ENCODE measurements around the gene ERMAP.

The ERMAP gene, protein sequence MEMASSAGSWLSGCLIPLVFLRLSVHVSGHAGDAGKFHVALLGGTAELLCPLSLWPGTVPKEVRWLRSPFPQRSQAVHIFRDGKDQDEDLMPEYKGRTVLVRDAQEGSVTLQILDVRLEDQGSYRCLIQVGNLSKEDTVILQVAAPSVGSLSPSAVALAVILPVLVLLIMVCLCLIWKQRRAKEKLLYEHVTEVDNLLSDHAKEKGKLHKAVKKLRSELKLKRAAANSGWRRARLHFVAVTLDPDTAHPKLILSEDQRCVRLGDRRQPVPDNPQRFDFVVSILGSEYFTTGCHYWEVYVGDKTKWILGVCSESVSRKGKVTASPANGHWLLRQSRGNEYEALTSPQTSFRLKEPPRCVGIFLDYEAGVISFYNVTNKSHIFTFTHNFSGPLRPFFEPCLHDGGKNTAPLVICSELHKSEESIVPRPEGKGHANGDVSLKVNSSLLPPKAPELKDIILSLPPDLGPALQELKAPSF

DNA sequence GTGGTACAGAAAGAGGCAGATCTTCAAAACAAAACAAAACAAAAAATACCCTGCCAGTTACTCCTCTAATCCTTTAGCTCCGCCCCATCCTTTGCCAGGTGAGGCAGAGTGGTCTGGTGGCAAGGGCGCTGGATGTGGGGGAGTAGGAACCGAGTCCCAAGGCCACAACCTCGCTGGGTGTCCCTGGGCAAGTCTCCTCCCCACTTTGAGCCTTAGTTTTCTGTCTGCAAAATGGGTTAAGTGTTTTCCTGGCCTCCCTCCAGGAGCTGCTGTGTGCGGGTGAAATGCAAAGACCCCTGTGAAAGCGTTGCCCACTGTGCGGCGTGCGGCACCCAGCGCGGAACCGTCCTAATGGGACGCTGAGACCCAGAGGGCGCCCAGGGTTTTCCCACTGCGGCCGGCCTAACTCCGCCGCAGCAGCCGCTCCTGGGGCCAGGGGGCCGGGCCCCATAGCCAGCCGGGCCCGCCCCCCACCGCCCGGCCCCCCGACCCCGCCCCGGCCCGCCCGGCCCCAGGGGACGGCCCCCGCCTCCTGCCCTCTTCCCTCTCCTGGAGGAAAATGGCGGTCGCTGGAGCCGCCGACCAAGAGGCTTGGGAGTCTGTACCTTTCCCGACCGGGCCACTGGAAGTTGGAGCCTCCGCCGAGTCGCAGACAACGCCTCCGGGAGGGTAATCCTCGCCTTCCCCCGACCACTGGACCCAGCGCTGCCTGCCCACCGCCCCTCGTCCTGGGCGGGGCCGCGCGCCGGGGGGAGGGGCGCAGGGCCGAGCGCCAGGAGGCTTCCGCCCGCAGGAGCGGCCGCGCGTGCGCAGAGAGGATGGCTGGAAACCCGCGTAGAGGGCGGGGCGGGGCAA lies at the start of gene ERMAP, which contains the start of gene SVBP:
Gene ERMAP (plus strand): TSS at position 538 of the 855 bp plus-strand sequence. CDS start 13,327 bp downstream, outside the sequence.
Gene SVBP (minus strand): TSS at position 813 of the 855 bp plus-strand sequence. CDS start 853 bp downstream, outside the sequence.
- DNase-seq: peak; percentile 86

DNA sequence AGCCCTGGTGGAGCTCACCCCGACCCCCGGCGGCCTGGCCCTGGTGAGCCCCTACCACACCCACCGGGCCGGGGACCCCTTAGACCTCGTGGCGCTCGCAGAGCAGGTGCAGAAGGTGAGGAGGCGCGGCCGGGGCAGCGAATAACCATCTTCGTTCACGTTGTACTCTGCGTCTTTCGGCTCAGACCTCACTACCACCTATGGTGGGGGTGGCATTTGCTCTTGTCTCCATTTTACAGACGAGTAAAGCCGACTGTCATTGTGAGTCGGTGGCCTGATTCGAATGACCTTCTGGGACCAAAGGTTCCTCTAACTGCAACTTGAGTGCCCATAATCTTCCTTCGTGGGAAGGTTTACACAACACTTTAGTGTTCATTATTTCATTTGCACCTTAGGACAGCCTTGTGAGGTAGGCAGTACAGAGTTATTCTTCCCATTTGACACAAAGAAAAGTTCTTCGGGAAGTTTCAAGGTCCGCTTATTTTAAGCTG lies 49.4 kb upstream of the ERMAP start:
- peak; percentile 51 for DNase-seq

DNA sequence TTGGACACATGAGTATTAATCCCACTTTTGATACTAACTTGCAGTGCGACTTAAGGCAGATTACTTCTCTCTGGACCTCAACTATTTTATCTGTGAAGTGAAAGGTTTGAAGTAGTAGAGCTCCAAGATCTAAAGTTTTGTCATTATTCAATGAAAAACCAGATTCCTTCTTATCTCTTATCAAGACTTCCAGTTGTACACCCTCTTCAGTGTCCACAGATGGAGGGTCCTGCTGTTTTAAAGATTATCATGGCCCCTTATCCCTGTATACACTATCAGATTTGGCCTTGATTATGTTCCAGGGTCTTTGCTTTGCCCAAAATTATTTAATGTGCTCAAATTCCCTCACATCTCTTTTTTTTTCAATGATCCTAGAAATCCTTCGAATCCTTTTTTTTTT lies 48.8 kb upstream of the ERMAP start:
- DNase-seq: no peak

DNA sequence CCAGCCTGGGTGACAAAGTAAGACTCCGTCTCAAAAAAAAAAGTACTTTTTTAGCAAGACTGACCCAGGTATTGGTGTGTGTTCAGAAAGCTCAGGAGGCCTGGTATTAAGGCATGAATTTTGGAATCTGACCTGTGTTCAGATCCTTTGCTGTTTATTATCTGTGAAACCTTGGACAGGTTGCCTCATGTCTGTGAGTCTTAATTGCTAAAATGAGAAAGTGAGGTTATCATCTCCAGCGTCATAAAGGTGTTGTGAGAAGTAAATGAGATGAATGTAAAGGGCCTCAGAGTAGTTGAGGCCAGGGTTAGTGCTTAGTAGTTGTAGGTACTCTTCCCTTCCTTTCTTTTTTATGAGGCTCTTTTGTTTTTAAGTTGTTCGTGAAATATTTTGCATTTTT lies 47.1 kb upstream of the ERMAP start:
- DNase-seq: no peak

DNA sequence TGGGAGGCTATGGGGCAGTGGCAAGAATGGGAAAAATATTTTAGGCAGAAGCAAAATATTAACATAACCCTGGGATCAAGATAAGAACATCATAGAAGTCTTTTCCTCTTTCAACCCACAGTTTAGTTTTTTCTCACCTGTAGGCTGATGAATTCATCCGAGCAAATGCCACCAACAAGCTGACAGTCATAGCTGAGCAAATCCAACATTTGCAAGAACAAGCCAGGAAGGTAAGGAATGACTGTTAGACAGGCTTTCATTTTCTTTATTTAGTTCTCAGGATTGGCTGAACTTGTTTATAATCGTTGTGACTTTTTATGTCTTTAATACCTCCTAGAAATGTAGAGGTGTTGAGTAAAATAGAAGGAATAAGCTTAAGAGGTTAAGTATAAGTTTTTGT lies 43.5 kb upstream of the ERMAP start:
- DNase-seq: no peak

DNA sequence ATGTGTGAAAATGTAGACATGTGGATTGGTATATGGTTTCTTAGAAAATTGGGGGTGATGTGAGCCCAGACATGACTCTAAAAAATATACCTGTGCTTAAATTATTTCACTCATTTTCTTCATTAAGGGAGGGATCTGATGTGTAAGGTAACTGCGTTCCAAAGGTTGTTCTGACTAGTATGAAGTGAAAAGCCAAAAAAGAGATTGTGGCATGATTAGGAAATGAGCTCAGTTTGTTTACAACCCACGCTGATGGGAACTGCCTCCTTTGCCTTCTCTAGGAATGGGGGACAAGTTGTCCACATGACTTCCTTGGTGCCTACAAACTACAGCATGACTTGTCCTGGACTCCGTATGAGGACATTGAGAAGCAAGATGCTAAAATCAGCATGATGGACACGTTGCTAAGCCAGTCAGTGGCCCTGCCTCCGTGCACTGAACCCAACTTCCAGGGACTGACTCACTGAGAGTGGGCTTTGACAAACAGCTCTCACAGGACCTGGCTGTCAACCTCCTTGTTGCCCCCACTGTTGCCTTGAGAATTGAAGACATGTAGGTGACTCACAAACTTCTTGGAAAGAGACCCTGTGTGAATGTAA lies 41.9 kb upstream of the ERMAP start:
- no peak for DNase-seq

DNA sequence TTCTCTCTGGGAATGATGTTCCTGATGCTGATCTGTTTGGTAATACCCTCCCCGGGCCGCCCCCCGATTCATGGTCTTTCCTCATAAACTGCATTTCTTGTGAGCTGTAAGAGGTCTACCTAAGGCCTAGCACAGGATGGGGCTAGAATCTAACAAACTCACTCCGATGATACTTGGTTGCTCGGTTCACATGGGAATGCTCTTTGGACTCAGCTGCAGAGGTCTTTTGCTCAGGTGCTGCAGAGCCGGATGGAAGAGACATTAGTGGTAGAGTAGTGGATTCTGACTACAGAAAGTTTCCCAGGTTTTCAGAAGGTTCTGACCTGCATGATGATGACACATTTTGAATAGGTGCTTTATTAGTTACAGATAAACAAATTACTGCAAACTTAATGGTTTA lies 40.4 kb upstream of the ERMAP start:
- DNase-seq: no peak

DNA sequence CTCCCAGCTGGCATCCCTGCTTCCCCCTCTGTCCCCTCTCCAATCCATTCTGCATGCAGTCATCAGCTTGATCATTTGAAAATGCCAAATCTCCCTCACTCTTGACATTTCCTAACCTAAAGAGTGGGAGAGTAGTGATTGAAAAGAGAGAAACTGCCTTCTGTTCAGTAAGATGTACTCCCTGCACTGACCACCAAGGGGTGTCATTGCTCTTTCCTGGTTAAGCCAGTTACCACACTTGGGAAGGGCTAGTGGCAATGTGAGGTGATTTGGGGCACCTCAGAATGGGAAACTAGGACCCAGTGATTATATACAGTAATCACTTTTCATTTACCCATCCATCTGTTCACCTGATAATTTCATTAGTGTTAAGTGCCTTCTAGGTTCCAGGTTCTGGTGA lies 39.1 kb upstream of the ERMAP start:
- peak; percentile 73 for DNase-seq

DNA sequence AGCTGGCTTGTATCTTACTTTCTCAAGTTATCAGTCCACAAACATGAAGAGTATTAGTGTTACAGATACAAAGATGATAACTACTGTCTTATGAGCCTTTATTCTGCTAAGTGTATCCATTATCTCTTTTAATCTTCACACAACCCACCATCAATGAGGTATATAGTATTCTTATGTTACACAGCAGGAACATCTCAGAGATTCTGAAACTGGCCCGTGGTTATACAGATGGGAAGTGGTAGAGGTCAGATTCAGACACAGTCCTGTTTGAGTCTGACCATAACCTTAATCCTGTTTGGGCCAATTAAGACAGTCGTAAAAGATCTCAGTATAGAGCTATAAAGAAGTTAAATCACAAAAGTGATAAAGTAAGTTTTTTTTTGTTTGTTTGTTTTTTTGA lies 37.2 kb upstream of the ERMAP start:
- DNase-seq: no peak

DNA sequence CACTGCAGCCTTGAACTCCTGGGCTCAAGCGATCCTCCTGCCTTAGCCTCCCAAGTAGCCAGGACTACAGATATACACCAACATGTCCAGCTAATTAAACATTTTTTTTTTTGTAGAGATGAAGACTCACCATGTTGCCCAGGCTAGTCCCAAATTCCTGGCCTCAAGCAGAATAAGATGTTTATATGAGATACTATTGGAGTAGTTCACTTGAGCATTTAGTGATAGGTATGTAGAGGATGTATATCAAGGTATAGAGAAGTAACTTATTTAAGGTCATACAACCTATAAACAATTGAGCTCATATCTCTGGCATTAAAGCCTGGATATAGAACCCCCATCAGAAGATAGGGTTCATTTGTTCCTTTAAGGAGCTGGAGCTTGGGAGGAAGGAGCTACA lies 36.7 kb upstream of the ERMAP start:
- no peak for DNase-seq

DNA sequence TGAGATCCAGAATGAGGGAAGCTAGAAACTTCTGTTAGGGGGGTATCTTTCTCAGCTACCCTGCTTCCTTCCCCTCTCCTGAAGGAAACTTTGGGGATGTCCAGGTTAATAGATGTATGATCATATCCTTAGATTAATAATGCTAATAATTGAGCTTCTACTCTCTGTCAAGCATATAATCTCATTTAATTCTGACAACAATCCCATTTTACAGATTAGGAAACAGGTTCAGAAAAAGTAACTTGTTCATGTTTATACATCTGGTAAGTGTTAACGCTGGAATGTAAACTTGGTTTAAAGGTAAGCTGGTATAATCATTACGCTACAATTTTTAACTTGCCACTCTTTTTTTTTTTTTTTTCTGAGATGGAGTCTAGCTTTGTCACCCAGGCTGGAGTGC lies 33.8 kb upstream of the ERMAP start:
- DNase-seq: no peak

DNA sequence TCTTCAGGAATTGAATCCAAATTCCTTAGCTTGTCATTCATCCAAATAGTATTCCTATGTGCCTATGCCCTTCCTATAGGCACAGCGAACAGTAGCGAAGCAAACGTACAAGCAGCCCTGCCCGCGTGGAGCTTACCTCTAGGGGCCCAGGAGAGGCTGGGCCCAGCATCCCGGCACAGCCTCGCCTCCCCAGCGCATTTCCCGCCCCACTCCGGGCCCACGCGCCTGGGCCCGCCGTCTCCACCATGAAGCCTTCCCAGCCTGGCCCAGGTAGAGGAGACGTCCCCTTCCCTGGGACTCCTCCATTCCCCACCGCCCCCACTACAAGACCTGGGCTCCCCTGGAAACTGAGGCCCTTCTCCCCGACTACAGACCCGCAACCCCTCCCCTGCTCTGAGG lies 32.4 kb upstream of the ERMAP start:
- no peak for DNase-seq

DNA sequence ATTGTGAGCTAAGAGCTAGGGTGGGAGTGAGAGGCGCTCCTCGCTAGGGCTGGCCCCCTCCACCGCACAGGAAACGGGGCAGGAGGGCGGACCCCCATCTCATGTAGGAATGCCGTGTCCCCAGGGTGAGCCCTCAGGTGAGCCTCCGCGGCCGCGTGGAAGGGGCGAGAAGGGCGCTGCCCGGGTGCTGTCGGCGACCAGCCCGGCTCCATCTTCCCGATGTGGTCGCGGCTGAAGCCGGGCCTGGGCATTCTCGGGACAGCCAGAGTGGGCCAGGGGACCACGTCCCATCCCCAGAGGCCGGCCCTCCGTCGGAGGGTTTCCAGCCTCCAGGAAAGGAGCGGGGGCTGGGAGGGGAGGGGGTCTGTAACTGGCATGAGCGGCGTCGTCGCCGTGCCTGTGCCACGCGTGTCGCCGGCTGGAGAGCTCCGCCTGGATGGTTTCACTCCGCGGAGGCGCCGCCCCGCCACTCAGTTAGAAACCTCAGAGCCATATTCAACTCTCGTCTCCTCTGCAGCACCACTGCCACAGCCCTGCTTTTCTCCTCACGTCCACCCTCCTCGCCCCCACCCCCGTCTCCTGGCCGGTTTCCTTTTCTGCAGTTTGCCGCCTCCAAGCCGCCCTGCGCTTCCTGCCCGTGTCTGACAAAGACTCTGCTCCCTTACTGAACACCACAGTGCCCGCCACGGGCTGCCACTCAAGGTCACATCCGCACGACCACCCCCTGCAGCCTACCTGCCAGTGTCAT lies 31.8 kb upstream of the ERMAP start, which contains the start of gene TMEM269:
Gene TMEM269 (plus strand): TSS at position 46 of the 748 bp plus-strand sequence. CDS start 4,903 bp downstream, outside the sequence.
- DNase-seq: no peak

DNA sequence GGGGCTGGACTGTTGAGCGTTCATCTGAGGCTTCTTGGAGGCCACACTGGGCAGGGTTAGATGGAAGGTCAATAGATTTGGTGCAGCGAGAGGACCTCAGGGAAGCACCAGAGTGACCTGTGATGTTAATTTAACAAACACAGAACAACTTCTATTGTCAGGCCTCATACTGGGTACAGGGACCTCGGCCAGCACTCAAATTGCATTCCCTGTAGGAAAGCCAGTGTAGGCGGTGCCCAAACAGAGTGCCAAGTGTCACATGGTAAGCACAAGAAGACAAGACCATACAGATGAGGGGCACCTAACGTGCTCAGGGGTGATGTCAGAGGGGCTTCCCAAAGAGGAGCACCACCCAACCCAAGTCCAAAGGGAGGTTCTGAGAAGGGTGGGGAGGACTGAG lies 30.8 kb upstream of the ERMAP start:
- no peak for DNase-seq

DNA sequence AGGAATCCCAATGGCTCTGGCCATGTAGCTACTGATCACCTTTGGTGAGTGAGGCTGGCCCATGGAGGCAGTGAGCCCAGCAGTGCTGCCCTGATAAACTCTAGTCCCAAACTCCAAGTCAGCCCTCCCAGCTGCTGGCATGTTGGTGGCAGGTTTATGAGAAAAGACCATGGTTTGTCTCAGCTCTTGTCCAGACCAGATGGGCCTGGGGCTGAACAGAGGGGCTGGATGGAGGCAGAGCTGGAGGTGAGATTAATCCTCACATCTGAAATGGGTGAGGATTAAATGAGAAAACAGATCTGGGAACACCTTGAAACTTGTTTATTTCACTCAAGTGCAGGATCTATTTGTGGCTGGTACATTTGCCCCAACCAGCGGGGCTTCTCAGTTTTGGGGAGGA lies 28.9 kb upstream of the ERMAP start:
- no peak for DNase-seq

DNA sequence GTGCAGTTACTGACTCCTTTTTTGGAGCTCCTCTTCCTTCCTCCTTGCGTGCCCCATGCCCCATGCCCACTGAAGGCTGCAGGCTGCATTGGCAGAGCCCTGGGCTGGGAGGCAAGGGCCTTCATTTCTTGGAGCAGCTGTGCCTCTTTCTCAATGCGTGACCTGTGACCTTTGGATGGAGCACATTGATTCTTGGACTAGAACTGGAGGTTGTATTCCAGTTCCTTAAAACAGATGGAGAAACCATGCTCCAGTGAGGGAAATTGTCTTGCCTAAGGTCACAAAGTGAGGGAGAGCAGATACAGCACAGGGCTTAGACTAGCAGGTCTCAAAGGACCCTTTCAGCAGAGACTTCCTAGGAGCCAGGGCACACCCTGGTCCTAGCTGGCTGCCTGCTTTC lies 23.1 kb upstream of the ERMAP start:
- no peak for DNase-seq

DNA sequence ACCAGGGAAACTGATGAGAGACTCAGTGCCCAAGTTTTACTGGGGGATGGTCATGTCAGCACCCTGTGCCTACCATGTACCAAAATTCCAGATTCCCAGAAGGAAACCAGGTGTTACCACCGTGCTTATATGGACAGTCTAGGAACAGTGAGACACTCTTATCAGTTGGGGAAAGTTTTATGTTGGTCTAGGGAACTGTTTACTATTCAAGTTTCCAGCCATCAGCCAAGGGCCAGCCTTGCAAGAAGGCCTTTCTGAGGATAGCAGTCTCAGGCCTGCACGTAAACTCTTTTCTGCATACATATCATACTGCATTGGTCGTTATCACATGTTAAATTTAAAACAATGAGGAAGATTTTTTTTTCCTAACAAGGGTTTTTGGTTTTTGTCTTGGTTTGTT lies 19.5 kb upstream of the ERMAP start:
- no peak for DNase-seq

DNA sequence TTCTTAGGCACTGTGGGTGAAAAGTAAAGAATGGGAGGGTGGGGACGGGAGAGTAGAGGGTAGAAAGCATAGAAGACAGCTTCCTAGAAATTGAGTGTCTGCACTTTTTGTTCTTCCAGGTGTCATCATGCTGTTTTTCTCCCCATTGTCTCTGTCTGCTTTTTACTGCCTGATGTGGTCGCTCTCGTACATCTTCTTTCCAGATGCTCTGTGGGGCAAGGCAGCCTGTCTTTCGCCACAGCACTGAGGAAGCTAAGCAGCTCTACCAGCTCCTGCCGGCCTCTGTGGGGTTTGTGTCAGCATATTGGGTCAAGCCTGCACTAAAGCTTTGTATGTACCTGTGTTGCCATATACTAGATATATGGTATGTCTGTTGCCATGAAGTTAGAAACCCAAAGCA lies 18.9 kb upstream of the ERMAP start:
- DNase-seq: no peak

DNA sequence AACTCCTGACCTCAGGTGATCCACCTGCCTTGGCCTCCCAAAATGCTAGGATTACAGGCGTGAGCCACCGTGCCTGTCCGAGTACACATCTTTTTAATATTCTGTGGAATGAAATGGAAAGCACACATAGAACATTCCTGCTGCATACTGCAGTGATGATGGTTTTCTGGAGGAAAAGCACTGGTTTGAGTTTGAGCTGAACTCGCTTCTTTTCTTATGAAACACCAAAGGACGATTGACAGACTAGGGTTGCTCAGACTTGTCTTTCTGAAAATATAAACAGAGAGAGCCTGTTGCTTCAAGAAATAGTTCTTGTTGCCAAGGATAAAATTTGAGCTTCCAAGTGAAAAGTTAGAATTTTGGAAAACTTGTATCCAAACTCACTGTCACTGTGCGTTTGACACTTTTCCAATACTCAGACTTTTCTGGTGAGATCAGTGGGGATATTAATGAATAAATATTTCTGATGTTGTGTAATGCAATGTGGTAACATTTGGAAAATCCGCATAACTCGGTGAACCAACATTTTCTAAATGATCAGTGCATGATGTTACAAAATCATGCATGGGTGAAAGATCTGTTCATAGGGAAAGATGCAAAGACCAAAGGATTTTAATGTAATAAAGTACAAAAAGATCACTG lies 15.0 kb upstream of the ERMAP start:
- no peak for DNase-seq

DNA sequence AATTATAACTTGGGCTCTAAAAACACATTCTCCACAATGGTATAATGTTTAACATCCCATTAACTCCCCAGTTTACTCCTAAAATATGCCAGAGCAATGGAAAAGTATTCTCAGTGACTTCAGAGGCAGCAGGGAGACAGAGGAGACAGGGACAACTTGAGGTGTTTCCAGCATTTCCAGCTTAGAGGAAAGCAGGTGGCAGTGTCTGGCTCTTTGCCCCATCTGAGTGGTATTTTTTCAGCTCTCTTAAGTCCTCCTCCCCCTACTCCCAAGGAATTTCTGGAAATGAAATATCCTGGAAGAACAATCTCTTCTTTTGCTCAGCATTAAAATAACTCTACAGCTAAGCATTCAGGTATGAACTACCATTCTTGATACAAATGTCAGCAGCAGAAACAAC lies 10.8 kb upstream of the ERMAP start:
- DNase-seq: no peak

DNA sequence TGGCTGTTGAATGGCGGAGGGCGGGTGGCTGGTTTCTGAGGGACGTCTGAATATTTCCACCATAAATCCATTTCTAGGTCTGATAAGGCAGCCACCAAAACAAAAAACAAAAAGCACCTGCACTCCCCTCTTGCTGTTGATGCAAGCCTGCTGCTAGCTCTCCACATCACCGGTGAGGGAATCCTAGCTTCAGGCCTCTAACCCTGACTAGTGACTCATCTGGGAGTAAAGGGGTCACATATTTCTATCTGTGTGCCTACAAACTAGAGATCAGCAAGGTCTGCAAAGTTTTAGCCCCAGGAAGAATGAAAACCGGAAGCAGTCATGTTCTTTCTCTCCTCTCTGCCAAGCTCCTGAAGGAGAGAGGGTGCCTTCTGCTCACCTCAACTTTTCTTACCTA lies 10.3 kb upstream of the ERMAP start:
- DNase-seq: no peak
